ENCODE results near the gene CMTM4. TPM values are rescaled to one million over a fixed set of nuclear protein-coding genes. Genes with fewer than 3 reads are reported as not detected.

CMTM4 gene
- total RNA-seq, 1 experiment from 2014 or later: 77.8 TPM

GRCh38 chr16:66699898-66700297 is 3.4 kb upstream of the CMTM4 start:
- ChIA-PET CTCF (interaction anchor here (1.8 kb wide), 1 partner anchor 49 kb away, joined by 6 read pairs; no protein-coding TSS in a partner anchor), POLR2A (no interaction called here), RAD21 (ENCODE audit: low non-redundant PET in 1 of 2, low total read pairs in 2 of 2, uncharacterized antibody in 2 of 2, unreplicated experiment in 2 of 2) (no interaction called here)
- TF ChIP-seq JUND (IDR thresholded peaks at IDR 0.05) (no peak), CEBPB (IDR thresholded peaks at IDR 0.05; ENCODE audit: low read depth) (no peak), ELF1 (IDR thresholded peaks at IDR 0.05; ENCODE audit: borderline replicate concordance, low read depth) (no peak), EZH2phosphoT487 (IDR thresholded peaks at IDR 0.05; ENCODE audit: borderline replicate concordance) (no peak), SRF (IDR thresholded peaks at IDR 0.05; ENCODE audit: low read depth) (no peak), FOSL1 (IDR thresholded peaks at IDR 0.05; ENCODE audit: low read depth) (no peak), RAD21 (IDR thresholded peaks at IDR 0.05; ENCODE audit: low read depth) (no peak), EGR1 (IDR thresholded peaks at IDR 0.05; ENCODE audit: low read depth) (no peak), SIN3A (IDR thresholded peaks at IDR 0.05; ENCODE audit: low read depth) (no peak), ATF3 (IDR thresholded peaks at IDR 0.05) (no peak), POLR2AphosphoS5 (IDR thresholded peaks at IDR 0.05; ENCODE audit: low read depth, low read length) (no peak)
- TF ChIP-seq, protein P1, sequence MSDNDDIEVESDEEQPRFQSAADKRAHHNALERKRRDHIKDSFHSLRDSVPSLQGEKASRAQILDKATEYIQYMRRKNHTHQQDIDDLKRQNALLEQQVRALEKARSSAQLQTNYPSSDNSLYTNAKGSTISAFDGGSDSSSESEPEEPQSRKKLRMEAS (IDR thresholded peaks at IDR 0.05): no peak
- TF ChIP-seq, protein P2, sequence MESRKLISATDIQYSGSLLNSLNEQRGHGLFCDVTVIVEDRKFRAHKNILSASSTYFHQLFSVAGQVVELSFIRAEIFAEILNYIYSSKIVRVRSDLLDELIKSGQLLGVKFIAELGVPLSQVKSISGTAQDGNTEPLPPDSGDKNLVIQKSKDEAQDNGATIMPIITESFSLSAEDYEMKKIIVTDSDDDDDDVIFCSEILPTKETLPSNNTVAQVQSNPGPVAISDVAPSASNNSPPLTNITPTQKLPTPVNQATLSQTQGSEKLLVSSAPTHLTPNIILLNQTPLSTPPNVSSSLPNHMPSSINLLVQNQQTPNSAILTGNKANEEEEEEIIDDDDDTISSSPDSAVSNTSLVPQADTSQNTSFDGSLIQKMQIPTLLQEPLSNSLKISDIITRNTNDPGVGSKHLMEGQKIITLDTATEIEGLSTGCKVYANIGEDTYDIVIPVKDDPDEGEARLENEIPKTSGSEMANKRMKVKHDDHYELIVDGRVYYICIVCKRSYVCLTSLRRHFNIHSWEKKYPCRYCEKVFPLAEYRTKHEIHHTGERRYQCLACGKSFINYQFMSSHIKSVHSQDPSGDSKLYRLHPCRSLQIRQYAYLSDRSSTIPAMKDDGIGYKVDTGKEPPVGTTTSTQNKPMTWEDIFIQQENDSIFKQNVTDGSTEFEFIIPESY (IDR thresholded peaks at IDR 0.05; ENCODE audit: extremely low read depth, insufficient replicate concordance, low read length): no peak
- TF ChIP-seq, protein P3, sequence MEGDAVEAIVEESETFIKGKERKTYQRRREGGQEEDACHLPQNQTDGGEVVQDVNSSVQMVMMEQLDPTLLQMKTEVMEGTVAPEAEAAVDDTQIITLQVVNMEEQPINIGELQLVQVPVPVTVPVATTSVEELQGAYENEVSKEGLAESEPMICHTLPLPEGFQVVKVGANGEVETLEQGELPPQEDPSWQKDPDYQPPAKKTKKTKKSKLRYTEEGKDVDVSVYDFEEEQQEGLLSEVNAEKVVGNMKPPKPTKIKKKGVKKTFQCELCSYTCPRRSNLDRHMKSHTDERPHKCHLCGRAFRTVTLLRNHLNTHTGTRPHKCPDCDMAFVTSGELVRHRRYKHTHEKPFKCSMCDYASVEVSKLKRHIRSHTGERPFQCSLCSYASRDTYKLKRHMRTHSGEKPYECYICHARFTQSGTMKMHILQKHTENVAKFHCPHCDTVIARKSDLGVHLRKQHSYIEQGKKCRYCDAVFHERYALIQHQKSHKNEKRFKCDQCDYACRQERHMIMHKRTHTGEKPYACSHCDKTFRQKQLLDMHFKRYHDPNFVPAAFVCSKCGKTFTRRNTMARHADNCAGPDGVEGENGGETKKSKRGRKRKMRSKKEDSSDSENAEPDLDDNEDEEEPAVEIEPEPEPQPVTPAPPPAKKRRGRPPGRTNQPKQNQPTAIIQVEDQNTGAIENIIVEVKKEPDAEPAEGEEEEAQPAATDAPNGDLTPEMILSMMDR (IDR thresholded peaks at IDR 0.05 in 2 of 3, conservative IDR thresholded peaks at IDR 0.05 in 1 of 3; ENCODE audit: borderline replicate concordance in 1 of 3, insufficient read depth in 1 of 3, low read depth in 2 of 3, low read length in 2 of 3): no peak
- ATAC-seq: no peak
- peaks cover 13% of the 10 kb centered on the region for H3K79me2 ChIP-seq (ENCODE audit: insufficient read depth, low read length)
- no peaks in the 10 kb centered on the region for H4K20me1 ChIP-seq (ENCODE audit: insufficient read depth)
- no peak overlapping the region for H2AFZ ChIP-seq (ENCODE audit: low read depth, low read length, poor library complexity, severe bottlenecking)
- H3K9me3 ChIP-seq (ENCODE audit: control insufficient read depth in 1 of 2, insufficient read depth in 1 of 2, low read depth in 1 of 2, low read length in 2 of 2): no peaks in the 10 kb centered on the region
- H3K27ac ChIP-seq (ENCODE audit: low read depth, low read length): no peak overlapping the region
- H3K9me2 ChIP-seq (ENCODE audit: insufficient read depth): no peaks in the 10 kb centered on the region
- no peak overlapping the region for H3K4me2 ChIP-seq (ENCODE audit: low read length)
- H3K36me3 ChIP-seq (ENCODE audit: control insufficient read depth in 1 of 2, insufficient read depth in 2 of 2, low read length in 2 of 2): no peaks in the 10 kb centered on the region
- H3K4me1 ChIP-seq (ENCODE audit: control insufficient read depth in 1 of 2, insufficient read depth in 2 of 2, low read length in 2 of 2): peaks cover 6 to 16% of the 10 kb centered on the region in 2 experiments; a peak in 3 of 4 replicates
- DNase-seq (ENCODE audit: low read depth, low spot score): no peak
- no peaks in the 10 kb centered on the region for H3K27me3 ChIP-seq (ENCODE audit: insufficient read depth, low read length)
- intact Hi-C loops (cut with micrococcal nuclease): no loop called here
- no peak overlapping the region for H3K9ac ChIP-seq (ENCODE audit: low read length)
- H3K4me3 ChIP-seq (replicated peaks in 1 of 2; ENCODE audit: low read depth in 1 of 2, low read length in 2 of 2): no peak overlapping the region
- no TSS peak for BruUV-seq (replicated peaks)

Measured in HCT116 (cell line).